A673 (cell line): Measurements from ENCODE around the gene ADSL.

ENCODE experiments used
- EZH2 ChIP-seq: fragments of 200-600 bp; sonication (generic); IDR thresholded peaks from 2 replicates; pipeline ENCODE4 v1.6.1; 2017; ENCODE audit warnings: borderline replicate concordance, low read depth, mild to moderate bottlenecking, mixed read lengths, antibody characterized with exemption, low read length; ENCODE audit not compliant: poor library complexity, severe bottlenecking
- TF ChIP-seq, protein P1 (sequence below): fragments of 300-800, 200-600 bp; sonication (generic); conservative IDR thresholded peaks from 2 replicates; pipeline ENCODE4 v1.5.1; 2017; ENCODE audit warnings: low read depth, mild to moderate bottlenecking, antibody characterized with exemption, low read length, moderate library complexity, mixed read lengths

DNA sequence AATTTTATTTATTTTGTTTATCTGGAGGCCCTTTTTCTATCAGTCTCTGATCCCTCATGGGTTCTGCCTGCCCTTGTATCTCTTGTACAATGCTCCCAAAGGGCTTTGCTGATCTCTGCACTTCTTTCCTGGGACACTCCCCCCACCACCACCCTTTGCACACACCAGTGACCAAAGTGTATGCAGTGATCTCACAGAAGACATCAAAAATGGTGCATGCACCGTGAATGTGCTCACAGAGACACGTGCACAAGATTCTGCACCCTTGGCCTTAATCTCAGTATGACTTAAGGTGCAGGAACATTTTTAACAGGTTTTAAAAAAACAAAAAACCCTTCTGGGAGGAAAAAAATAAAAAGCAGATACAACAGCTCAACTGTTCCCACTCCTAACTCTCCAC lies 12.2 kb upstream of the ADSL start:
- TF ChIP-seq, protein P1, sequence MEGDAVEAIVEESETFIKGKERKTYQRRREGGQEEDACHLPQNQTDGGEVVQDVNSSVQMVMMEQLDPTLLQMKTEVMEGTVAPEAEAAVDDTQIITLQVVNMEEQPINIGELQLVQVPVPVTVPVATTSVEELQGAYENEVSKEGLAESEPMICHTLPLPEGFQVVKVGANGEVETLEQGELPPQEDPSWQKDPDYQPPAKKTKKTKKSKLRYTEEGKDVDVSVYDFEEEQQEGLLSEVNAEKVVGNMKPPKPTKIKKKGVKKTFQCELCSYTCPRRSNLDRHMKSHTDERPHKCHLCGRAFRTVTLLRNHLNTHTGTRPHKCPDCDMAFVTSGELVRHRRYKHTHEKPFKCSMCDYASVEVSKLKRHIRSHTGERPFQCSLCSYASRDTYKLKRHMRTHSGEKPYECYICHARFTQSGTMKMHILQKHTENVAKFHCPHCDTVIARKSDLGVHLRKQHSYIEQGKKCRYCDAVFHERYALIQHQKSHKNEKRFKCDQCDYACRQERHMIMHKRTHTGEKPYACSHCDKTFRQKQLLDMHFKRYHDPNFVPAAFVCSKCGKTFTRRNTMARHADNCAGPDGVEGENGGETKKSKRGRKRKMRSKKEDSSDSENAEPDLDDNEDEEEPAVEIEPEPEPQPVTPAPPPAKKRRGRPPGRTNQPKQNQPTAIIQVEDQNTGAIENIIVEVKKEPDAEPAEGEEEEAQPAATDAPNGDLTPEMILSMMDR = no peak
- TF ChIP-seq EZH2 = no peak
